SK-N-SH treated with all-trans-retinoic acid at 6 μM for 48 hours (cell line): ENCODE measurements around the gene SKOR1.

Source experiments
- GLIS3 ChIP-seq: fragments of 250-450 bp; sonication (Bioruptor Pico); IDR thresholded peaks from 2 replicates; pipeline ENCODE4 v1.5.0; 2020; ENCODE audit warnings: mild to moderate bottlenecking, moderate library complexity
- PATZ1 ChIP-seq: fragments of 250-450 bp; sonication (Bioruptor Pico); IDR thresholded peaks from 2 replicates; pipeline ENCODE4 v1.8.0; 2020; ENCODE audit warnings: mild to moderate bottlenecking, moderate library complexity, borderline replicate concordance
- POU6F1 ChIP-seq: fragments of 250-450 bp; sonication (Bioruptor Pico); IDR thresholded peaks from 2 replicates; pipeline ENCODE4 v1.8.0; 2021; ENCODE audit warnings: low read depth, mild to moderate bottlenecking, moderate library complexity, borderline replicate concordance
- TOX ChIP-seq: fragments of 250-450 bp; sonication (Bioruptor Pico); IDR thresholded peaks from 2 replicates; pipeline ENCODE4 v1.8.0; 2021; ENCODE audit warnings: mild to moderate bottlenecking, moderate library complexity, borderline replicate concordance
- ZFP30 ChIP-seq: fragments of 450-650 bp; formaldehyde crosslinking; IDR thresholded peaks from 2 replicates; pipeline ENCODE4 v1.5.0; 2022; ENCODE audit warnings: mild to moderate bottlenecking, moderate library complexity

DNA sequence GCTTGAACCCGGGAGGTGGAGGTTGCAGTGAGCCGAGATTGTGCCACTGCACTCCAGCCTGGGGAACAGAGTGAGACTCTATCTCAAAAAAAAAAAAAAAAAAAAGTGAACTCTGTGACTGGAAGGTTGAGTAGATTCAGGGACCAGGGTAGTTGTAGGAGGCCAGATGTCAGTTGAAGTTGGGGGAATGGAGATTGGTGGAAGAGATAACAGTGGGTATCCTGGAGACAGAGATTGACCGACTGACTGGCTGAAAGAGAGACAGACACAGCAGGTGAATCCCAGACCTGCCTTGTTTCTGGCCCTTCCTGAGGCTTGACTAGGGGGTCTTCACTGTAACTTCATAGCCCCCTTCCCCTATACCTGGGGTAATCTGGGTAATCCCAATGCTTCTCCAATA lies 36.7 kb downstream of the SKOR1 start:
- no peak for TF ChIP-seq TOX (CRISPR knock-in tag)
- no peak for TF ChIP-seq POU6F1 (CRISPR knock-in tag)
- TF ChIP-seq PATZ1 = no peak
- TF ChIP-seq GLIS3 = no peak
- no peak for TF ChIP-seq ZFP30 (CRISPR knock-in tag)
